K562 (cell line): ENCODE measurements around the gene NNAT. TPM values are rescaled to one million over a fixed set of nuclear protein-coding genes. Genes with fewer than 3 reads are reported as not detected.

ENCODE experiments used
- ARID4B ChIP-seq: sonication (generic); formaldehyde crosslinking; IDR thresholded peaks from 2 replicates; pipeline ENCODE4 v1.8.0; 2022; ENCODE audit warnings: mild to moderate bottlenecking, missing genetic modification reagents
- ARNT ChIP-seq, 2 experiments: fragments of 450-650 bp; IDR thresholded peaks; 2 replicates each; pipeline ENCODE4 v1.6.1; 2016; ENCODE audit warnings: mild to moderate bottlenecking in 1 of 2
- CXXC5 ChIP-seq: fragments of 250-450 bp; sonication (Bioruptor Pico); IDR thresholded peaks from 2 replicates; pipeline ENCODE4 v1.8.0; 2022; ENCODE audit warnings: inconsistent platforms, mild to moderate bottlenecking, moderate library complexity
- DPF2 ChIP-seq: fragments of 450-650 bp; IDR thresholded peaks from 2 replicates; pipeline ENCODE4 v1.6.1; 2016
- EHMT2 ChIP-seq: fragments of 450-650 bp; IDR thresholded peaks from 2 replicates; pipeline ENCODE4 v1.6.1; 2018; ENCODE audit warnings: antibody characterized with exemption
- HMG20B ChIP-seq: fragments of 250-450 bp; sonication (Bioruptor Pico); IDR thresholded peaks from 2 replicates; pipeline ENCODE4 v1.5.0; 2021; ENCODE audit warnings: mild to moderate bottlenecking
- KDM2B ChIP-seq: fragments of 250-450 bp; sonication (Bioruptor Pico); IDR thresholded peaks from 2 replicates; pipeline ENCODE4 v1.8.0; 2021; ENCODE audit warnings: mild to moderate bottlenecking, moderate library complexity
- KHSRP ChIP-seq: fragments of 450-650 bp; IDR thresholded peaks from 2 replicates; pipeline ENCODE4 v1.6.1; 2017
- MYC ChIP-seq, 2 experiments: fragments of 250-450 bp in 1 of 2; sonication (Bioruptor Pico) in 1 of 2; IDR thresholded peaks; 2 replicates each; pipeline versions ENCODE4 v1.5.1 to v1.6.1; 2012 to 2021; ENCODE audit warnings: low read depth in 2 of 2, borderline replicate concordance in 1 of 2, improper control_type of control experiment in 1 of 2, low read length in 1 of 2, mild to moderate bottlenecking in 1 of 2, moderate library complexity in 1 of 2
- PYGO2 ChIP-seq: fragments of 450-650 bp; IDR thresholded peaks from 2 replicates; pipeline ENCODE4 v1.6.1; 2016; ENCODE audit warnings: mild to moderate bottlenecking, missing genetic modification characterization, moderate library complexity, missing compliant biosample characterization
- RCOR1 ChIP-seq, 2 experiments: IDR thresholded peaks; 2 replicates each; pipeline ENCODE4 v1.6.1; 2012; ENCODE audit warnings: low read depth in 2 of 2, low read length in 2 of 2, borderline replicate concordance in 1 of 2, improper control_type of control experiment in 1 of 2
- ZNF134 ChIP-seq: fragments of 250-450 bp; sonication (Bioruptor Pico); conservative IDR thresholded peaks from 2 replicates; pipeline ENCODE4 v1.4.0; 2020
- ZNF444 ChIP-seq: fragments of 250-450 bp; sonication (Bioruptor Pico); IDR thresholded peaks from 2 replicates; pipeline ENCODE4 v1.4.0; 2020; ENCODE audit warnings: mild to moderate bottlenecking, moderate library complexity
- ZNF57 ChIP-seq: fragments of 450-650 bp; formaldehyde crosslinking; IDR thresholded peaks from 2 replicates; pipeline ENCODE4 v1.4.0; 2020; ENCODE audit warnings: mild to moderate bottlenecking, moderate library complexity
- ZNF589 ChIP-seq: fragments of 200-800 bp; sonication (Bioruptor generic); IDR thresholded peaks from 2 replicates; pipeline ENCODE4 v1.6.1; 2016; ENCODE audit warnings: low read depth, missing genetic modification characterization, missing compliant biosample characterization
- ZNF76 ChIP-seq: fragments of 250-450 bp; sonication (Bioruptor Pico); IDR thresholded peaks from 2 replicates; pipeline ENCODE4 v1.4.0; 2020; ENCODE audit warnings: mild to moderate bottlenecking, moderate library complexity, borderline replicate concordance
- polyA plus RNA-seq, 8 experiments: library from polyadenylated mRNA; depleted of rRNA in 4 of 8; stranded (reverse) in 5 of 8; unstranded in 3 of 8; fragments of >200 nt; fragmentation: Nextera tagmentation in 2 of 8; fragmentation: Illumina TruSeq in 1 of 8; extraction: Ambion mirVana in 2 of 8; extraction: Trizol in 1 of 8; gene quantifications; 2 replicates each; pipeline versions ENCODE4 v1.2.1 to v1.2.3, GENCODE V29; 2011 to 2014; ENCODE audit warnings: inconsistent platforms in 1 of 8, missing spikeins in 1 of 8
- total RNA-seq, 7 experiments: library from RNA; depleted of rRNA in 6 of 7; stranded (reverse); fragments of >200 nt in 6 of 7; fragmentation: Illumina TruSeq in 2 of 7; extraction: Trizol in 2 of 7; gene quantifications; 2 replicates each; pipeline versions ENCODE4 v1.2.1 to v1.2.3, GENCODE V29; 2011 to 2021; ENCODE audit warnings: low replicate concordance in 1 of 7
- TF ChIP-seq, protein P1 (sequence below): fragments of 450-650 bp; conservative IDR thresholded peaks from 2 replicates; pipeline ENCODE4 v1.6.1; 2016; ENCODE audit warnings: missing genetic modification characterization, low read depth, mild to moderate bottlenecking, control low read depth, missing compliant biosample characterization
- TF ChIP-seq, protein P2 (sequence below): fragments of 250-450 bp; sonication (Bioruptor Pico); IDR thresholded peaks from 2 replicates; pipeline ENCODE4 v1.8.0; 2021; ENCODE audit warnings: moderate library complexity, mild to moderate bottlenecking, inconsistent platforms
- TF ChIP-seq, protein P3 (sequence below): fragments of 250-450 bp; sonication (Bioruptor Pico); IDR thresholded peaks from 2 replicates; pipeline ENCODE4 v1.5.0; 2021; ENCODE audit warnings: mild to moderate bottlenecking, borderline replicate concordance

The NNAT gene
- total and polyA plus RNA-seq, 9 of the 15 experiments (the other 6 are each of a cell fraction or from before 2014, with no cell fraction given) = 0.13 TPM; not detected in 8

DNA sequence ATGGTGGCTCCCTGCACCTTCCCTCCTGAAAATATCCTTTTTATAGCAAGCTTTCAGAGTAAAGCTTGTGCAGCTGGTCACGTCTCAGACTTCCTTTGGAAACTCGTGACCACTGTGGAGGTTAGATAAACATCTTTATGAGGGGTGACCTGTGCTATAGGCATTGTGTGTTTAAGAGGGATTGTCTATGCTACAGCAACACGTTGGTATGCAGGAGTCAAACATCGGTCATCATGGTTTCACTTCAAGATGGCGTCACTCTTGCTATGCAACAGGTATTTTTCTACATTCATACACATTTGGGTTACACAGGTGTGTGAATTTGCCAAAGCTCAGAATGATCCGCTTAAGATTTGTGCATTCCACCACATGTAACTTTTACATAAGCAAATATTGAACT, 21.2 kb downstream of the NNAT start (continued):
- TF ChIP-seq ARID4B (CRISPR knock-in tag) (no peak), ZNF76 (CRISPR knock-in tag) (peak; percentile 91; the same call in 1 of the 2 replicates), ZNF134 (peak; percentile 74), CXXC5 (CRISPR knock-in tag) (no peak), RCOR1 (IDR thresholded peaks at IDR 0.05; ENCODE audit: borderline replicate concordance in 1 of 2, low read depth in 2 of 2, low read length in 2 of 2) (no peak), KHSRP (no peak), PYGO2 (tag) (peak; percentile 83), KDM2B (CRISPR knock-in tag) (no peak), DPF2 (no peak), ARNT (IDR thresholded peaks at IDR 0.05) (no peak), MYC (IDR thresholded peaks at IDR 0.05; ENCODE audit: low read depth, low read length) (no peak), MYC (CRISPR knock-in tag; IDR thresholded peaks at IDR 0.05; ENCODE audit: borderline replicate concordance, low read depth) (peak; percentile 73; the same call in 1 of the 2 replicates), ZNF589 (CRISPR knock-in tag) (peak; percentile 80), EHMT2 (no peak), ZNF444 (CRISPR knock-in tag) (peak; percentile 77), ZNF57 (CRISPR knock-in tag) (peak; percentile 82; the same call in 1 of the 2 replicates), HMG20B (CRISPR knock-in tag) (no peak)
- TF ChIP-seq, protein P1, sequence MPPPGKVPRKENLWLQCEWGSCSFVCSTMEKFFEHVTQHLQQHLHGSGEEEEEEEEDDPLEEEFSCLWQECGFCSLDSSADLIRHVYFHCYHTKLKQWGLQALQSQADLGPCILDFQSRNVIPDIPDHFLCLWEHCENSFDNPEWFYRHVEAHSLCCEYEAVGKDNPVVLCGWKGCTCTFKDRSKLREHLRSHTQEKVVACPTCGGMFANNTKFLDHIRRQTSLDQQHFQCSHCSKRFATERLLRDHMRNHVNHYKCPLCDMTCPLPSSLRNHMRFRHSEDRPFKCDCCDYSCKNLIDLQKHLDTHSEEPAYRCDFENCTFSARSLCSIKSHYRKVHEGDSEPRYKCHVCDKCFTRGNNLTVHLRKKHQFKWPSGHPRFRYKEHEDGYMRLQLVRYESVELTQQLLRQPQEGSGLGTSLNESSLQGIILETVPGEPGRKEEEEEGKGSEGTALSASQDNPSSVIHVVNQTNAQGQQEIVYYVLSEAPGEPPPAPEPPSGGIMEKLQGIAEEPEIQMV (tag) = peak; percentile 75
- TF ChIP-seq, protein P2, sequence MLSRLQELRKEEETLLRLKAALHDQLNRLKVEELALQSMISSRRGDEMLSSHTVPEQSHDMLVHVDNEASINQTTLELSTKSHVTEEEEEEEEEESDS (CRISPR knock-in tag) = no peak
- TF ChIP-seq, protein P3, sequence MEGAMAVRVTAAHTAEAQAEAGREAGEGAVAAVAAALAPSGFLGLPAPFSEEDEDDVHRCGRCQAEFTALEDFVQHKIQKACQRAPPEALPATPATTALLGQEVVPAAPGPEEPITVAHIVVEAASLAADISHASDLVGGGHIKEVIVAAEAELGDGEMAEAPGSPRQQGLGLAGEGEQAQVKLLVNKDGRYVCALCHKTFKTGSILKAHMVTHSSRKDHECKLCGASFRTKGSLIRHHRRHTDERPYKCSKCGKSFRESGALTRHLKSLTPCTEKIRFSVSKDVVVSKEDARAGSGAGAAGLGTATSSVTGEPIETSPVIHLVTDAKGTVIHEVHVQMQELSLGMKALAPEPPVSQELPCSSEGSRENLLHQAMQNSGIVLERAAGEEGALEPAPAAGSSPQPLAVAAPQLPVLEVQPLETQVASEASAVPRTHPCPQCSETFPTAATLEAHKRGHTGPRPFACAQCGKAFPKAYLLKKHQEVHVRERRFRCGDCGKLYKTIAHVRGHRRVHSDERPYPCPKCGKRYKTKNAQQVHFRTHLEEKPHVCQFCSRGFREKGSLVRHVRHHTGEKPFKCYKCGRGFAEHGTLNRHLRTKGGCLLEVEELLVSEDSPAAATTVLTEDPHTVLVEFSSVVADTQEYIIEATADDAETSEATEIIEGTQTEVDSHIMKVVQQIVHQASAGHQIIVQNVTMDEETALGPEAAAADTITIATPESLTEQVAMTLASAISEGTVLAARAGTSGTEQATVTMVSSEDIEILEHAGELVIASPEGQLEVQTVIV (CRISPR knock-in tag) = peak; percentile 74; the same call in 1 of the 2 replicates
